Liver (tissue), 9 donors: ENCODE data around the gene STPG1. TPM values are rescaled to one million over a fixed set of nuclear protein-coding genes. Genes with fewer than 3 reads are reported as not detected.

ENCODE experiments used
- DNase-seq: peaks from one replicate; pipeline ENCODE4 v3.0.0-alpha.2; 2017; ENCODE audit warnings: low spot score
- H3K27ac ChIP-seq, 2 donors: one replicate each; pipeline ENCODE4 v1.7.0; 2013; ENCODE audit warnings: inconsistent platforms in 2 of 2, low read length in 2 of 2, control low read depth in 1 of 2, low read depth in 1 of 2, mild to moderate bottlenecking in 1 of 2
- H3K27me3 ChIP-seq, 4 donors: one replicate each; pipeline versions ENCODE4 v1.6.1 to v1.7.0; 2013; ENCODE audit warnings: low read length in 3 of 4, inconsistent platforms in 1 of 4, mild to moderate bottlenecking in 1 of 4, moderate library complexity in 1 of 4; ENCODE audit not compliant: control insufficient read depth in 4 of 4, insufficient read depth in 4 of 4
- H3K36me3 ChIP-seq, 4 donors: one replicate each; pipeline versions ENCODE4 v1.6.1 to v1.7.0; 2013; ENCODE audit warnings: low read length in 3 of 4, mild to moderate bottlenecking in 3 of 4, low read depth in 1 of 4, moderate library complexity in 1 of 4; ENCODE audit not compliant: control insufficient read depth in 4 of 4, insufficient read depth in 3 of 4
- H3K4me1 ChIP-seq, 4 donors: one replicate each; pipeline versions ENCODE4 v1.6.1 to v1.7.0; 2013; ENCODE audit warnings: low read length in 3 of 4, mild to moderate bottlenecking in 3 of 4, moderate library complexity in 1 of 4; ENCODE audit not compliant: control insufficient read depth in 4 of 4, insufficient read depth in 4 of 4
- H3K4me3 ChIP-seq, 3 donors: one replicate each; pipeline versions ENCODE4 v1.6.1 to v1.7.0; 2013; ENCODE audit warnings: low read length in 3 of 3, control low read depth in 1 of 3, low read depth in 1 of 3, mild to moderate bottlenecking in 1 of 3
- H3K9ac ChIP-seq, 2 donors: one replicate each; pipeline ENCODE4 v1.7.0; 2013; ENCODE audit warnings: low read length in 2 of 2, mild to moderate bottlenecking in 2 of 2, moderate library complexity in 2 of 2, control low read depth in 1 of 2, low read depth in 1 of 2
- H3K9me3 ChIP-seq, 4 donors: one replicate each; pipeline versions ENCODE4 v1.6.1 to v1.7.0; 2013; ENCODE audit warnings: low read length in 3 of 4; ENCODE audit not compliant: control insufficient read depth in 4 of 4
- EGR1 ChIP-seq, 2 donors: IDR thresholded peaks; 2 replicates each; pipeline ENCODE4 v1.6.1; 2016 to 2018; ENCODE audit warnings: antibody characterized with exemption in 2 of 2, low read depth in 2 of 2
- FOXA2 ChIP-seq: IDR thresholded peaks from 2 replicates; pipeline ENCODE4 v1.6.1; 2016; ENCODE audit warnings: antibody characterized with exemption
- GABPA ChIP-seq, 2 donors: IDR thresholded peaks in 1 of 2; conservative IDR thresholded peaks in 1 of 2; 2 replicates each; pipeline ENCODE4 v1.6.1; 2016; ENCODE audit warnings: antibody characterized with exemption in 2 of 2, mild to moderate bottlenecking in 1 of 2, moderate library complexity in 1 of 2
- HNF4A ChIP-seq, 2 donors: conservative IDR thresholded peaks; 2 replicates each; pipeline ENCODE4 v1.6.1; 2016; ENCODE audit warnings: antibody characterized with exemption in 2 of 2, mild to moderate bottlenecking in 2 of 2
- HNF4G ChIP-seq: IDR thresholded peaks from 2 replicates; pipeline ENCODE4 v1.6.1; 2016; ENCODE audit warnings: antibody characterized with exemption
- JUND ChIP-seq, 2 donors: IDR thresholded peaks; 2 replicates each; pipeline ENCODE4 v1.6.1; 2016; ENCODE audit warnings: antibody characterized with exemption in 2 of 2
- NR2F2 ChIP-seq: IDR thresholded peaks from 2 replicates; pipeline ENCODE4 v1.6.1; 2016; ENCODE audit warnings: antibody characterized with exemption
- RAD21 ChIP-seq, 2 donors: IDR thresholded peaks; 2 replicates each; pipeline ENCODE4 v1.6.1; 2016; ENCODE audit warnings: antibody characterized with exemption in 2 of 2, mild to moderate bottlenecking in 2 of 2
- RXRA ChIP-seq, 2 donors: IDR thresholded peaks; 2 replicates each; pipeline ENCODE4 v1.6.1; 2017 to 2018; ENCODE audit warnings: antibody characterized with exemption in 2 of 2, mild to moderate bottlenecking in 1 of 2
- SP1 ChIP-seq: IDR thresholded peaks from 2 replicates; pipeline ENCODE4 v1.6.1; 2018; ENCODE audit warnings: antibody characterized with exemption, mild to moderate bottlenecking
- TAF1 ChIP-seq: conservative IDR thresholded peaks from 2 replicates; pipeline ENCODE4 v1.6.1; 2016; ENCODE audit warnings: antibody characterized with exemption, mild to moderate bottlenecking
- YY1 ChIP-seq: IDR thresholded peaks from 2 replicates; pipeline ENCODE4 v1.6.1; 2016; ENCODE audit warnings: antibody characterized with exemption, mild to moderate bottlenecking
- WGBS: extraction: QIAGEN DNeasy Blood & Tissue Kit; methylation state at CpG from one replicate; pipeline ENCODE4 v1.1.7; 2013; 5-methylcytosine and 5-hydroxymethylcytosine counted together
- polyA plus RNA-seq, 2 donors: library from polyadenylated mRNA; stranded (reverse) in 1 of 2; unstranded in 1 of 2; fragments of 200-250 nt in 1 of 2; fragments of >200 nt in 1 of 2; fragmentation: Nextera tagmentation in 1 of 2; extraction: Ambion mirVana in 1 of 2; gene quantifications; one replicate each; pipeline versions ENCODE4 v1.2.1 to v1.2.3, GENCODE V29; 2013 to 2015
- total RNA-seq, 2 donors: library from RNA; depleted of rRNA; stranded (reverse); fragments of >200 nt; gene quantifications; one replicate each; pipeline ENCODE4 v1.2.3, GENCODE V29; 2014
- TF ChIP-seq, protein P1 (sequence below): IDR thresholded peaks from 2 replicates; pipeline ENCODE4 v1.6.1; 2016; ENCODE audit warnings: antibody characterized with exemption
- TF ChIP-seq, protein P2 (sequence below): IDR thresholded peaks from 2 replicates; pipeline ENCODE4 v1.6.1; 2016; ENCODE audit warnings: antibody characterized with exemption, mild to moderate bottlenecking
- TF ChIP-seq, protein P3 (sequence below): IDR thresholded peaks from 2 replicates; pipeline ENCODE4 v1.6.1; 2016; ENCODE audit warnings: antibody characterized with exemption
- TF ChIP-seq, protein P4 (sequence below): IDR thresholded peaks from 2 replicates; pipeline ENCODE4 v1.6.1; 2016; ENCODE audit warnings: antibody characterized with exemption
- TF ChIP-seq, protein P5 (sequence below): fragments of 150-350 bp; IDR thresholded peaks from 2 replicates; pipeline ENCODE4 v1.5.1; 2017; ENCODE audit warnings: improper control_type of control experiment, low read depth, low read length; ENCODE audit not compliant: missing input control
- donor health status: healthy.
- donor health status: healthy.
- donor health status: healthy.
- donor health status: healthy.
- donor health status: healthy.

STPG1 gene
- total and polyA plus RNA-seq, 4 donors: 0.92 to 2.9 (median 1.0) TPM

DNA sequence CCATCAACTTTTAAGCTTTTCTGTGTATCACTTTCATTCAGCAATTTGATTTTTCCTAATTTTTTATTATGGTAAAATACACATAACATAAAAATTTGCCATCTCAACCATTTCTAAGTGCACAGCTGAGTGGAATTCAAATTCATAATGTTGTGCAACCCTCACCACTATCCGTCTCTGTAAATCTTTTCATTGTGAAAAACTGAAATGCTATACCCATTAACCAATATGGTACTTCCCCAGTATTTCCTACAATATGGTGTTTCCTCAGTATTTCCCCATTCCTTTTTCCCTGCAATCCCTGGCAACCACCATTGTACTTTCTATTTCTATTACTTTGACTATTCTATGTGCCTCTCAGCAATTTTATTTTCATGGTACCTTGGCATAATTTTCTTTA, 6.8 kb downstream of the STPG1 start:
- Histone ChIP-seq H3K4me1 (no peaks in the 10 kb centered on the region), H3K9me3 (no peaks in the 10 kb centered on the region), H3K36me3 (no peaks in the 10 kb centered on the region), H3K9ac (no peak overlapping the region), H3K27me3 (no peaks in the 10 kb centered on the region), H3K4me3 (no peak overlapping the region), H3K27ac (no peak overlapping the region)
- DNase-seq: no peak
- no peak for TF ChIP-seq HNF4G
- TF ChIP-seq TAF1: no peak
- no peak for TF ChIP-seq EGR1 (IDR thresholded peaks at IDR 0.05; ENCODE audit: low read depth in 2 of 2)
- TF ChIP-seq, protein P1, sequence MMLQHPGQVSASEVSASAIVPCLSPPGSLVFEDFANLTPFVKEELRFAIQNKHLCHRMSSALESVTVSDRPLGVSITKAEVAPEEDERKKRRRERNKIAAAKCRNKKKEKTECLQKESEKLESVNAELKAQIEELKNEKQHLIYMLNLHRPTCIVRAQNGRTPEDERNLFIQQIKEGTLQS: no peak
- TF ChIP-seq, protein P2, sequence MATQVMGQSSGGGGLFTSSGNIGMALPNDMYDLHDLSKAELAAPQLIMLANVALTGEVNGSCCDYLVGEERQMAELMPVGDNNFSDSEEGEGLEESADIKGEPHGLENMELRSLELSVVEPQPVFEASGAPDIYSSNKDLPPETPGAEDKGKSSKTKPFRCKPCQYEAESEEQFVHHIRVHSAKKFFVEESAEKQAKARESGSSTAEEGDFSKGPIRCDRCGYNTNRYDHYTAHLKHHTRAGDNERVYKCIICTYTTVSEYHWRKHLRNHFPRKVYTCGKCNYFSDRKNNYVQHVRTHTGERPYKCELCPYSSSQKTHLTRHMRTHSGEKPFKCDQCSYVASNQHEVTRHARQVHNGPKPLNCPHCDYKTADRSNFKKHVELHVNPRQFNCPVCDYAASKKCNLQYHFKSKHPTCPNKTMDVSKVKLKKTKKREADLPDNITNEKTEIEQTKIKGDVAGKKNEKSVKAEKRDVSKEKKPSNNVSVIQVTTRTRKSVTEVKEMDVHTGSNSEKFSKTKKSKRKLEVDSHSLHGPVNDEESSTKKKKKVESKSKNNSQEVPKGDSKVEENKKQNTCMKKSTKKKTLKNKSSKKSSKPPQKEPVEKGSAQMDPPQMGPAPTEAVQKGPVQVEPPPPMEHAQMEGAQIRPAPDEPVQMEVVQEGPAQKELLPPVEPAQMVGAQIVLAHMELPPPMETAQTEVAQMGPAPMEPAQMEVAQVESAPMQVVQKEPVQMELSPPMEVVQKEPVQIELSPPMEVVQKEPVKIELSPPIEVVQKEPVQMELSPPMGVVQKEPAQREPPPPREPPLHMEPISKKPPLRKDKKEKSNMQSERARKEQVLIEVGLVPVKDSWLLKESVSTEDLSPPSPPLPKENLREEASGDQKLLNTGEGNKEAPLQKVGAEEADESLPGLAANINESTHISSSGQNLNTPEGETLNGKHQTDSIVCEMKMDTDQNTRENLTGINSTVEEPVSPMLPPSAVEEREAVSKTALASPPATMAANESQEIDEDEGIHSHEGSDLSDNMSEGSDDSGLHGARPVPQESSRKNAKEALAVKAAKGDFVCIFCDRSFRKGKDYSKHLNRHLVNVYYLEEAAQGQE: no peak
- TF ChIP-seq RAD21 (IDR thresholded peaks at IDR 0.05): no peak
- no peak for TF ChIP-seq NR2F2
- TF ChIP-seq YY1: no peak
- no peak for TF ChIP-seq JUND (IDR thresholded peaks at IDR 0.05)
- TF ChIP-seq GABPA (IDR thresholded peaks at IDR 0.05 in 1 of 2, conservative IDR thresholded peaks at IDR 0.05 in 1 of 2): no peak
- TF ChIP-seq, protein P3, sequence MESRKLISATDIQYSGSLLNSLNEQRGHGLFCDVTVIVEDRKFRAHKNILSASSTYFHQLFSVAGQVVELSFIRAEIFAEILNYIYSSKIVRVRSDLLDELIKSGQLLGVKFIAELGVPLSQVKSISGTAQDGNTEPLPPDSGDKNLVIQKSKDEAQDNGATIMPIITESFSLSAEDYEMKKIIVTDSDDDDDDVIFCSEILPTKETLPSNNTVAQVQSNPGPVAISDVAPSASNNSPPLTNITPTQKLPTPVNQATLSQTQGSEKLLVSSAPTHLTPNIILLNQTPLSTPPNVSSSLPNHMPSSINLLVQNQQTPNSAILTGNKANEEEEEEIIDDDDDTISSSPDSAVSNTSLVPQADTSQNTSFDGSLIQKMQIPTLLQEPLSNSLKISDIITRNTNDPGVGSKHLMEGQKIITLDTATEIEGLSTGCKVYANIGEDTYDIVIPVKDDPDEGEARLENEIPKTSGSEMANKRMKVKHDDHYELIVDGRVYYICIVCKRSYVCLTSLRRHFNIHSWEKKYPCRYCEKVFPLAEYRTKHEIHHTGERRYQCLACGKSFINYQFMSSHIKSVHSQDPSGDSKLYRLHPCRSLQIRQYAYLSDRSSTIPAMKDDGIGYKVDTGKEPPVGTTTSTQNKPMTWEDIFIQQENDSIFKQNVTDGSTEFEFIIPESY: no peak
- TF ChIP-seq, protein P4, sequence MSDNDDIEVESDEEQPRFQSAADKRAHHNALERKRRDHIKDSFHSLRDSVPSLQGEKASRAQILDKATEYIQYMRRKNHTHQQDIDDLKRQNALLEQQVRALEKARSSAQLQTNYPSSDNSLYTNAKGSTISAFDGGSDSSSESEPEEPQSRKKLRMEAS: no peak
- TF ChIP-seq, protein P5, sequence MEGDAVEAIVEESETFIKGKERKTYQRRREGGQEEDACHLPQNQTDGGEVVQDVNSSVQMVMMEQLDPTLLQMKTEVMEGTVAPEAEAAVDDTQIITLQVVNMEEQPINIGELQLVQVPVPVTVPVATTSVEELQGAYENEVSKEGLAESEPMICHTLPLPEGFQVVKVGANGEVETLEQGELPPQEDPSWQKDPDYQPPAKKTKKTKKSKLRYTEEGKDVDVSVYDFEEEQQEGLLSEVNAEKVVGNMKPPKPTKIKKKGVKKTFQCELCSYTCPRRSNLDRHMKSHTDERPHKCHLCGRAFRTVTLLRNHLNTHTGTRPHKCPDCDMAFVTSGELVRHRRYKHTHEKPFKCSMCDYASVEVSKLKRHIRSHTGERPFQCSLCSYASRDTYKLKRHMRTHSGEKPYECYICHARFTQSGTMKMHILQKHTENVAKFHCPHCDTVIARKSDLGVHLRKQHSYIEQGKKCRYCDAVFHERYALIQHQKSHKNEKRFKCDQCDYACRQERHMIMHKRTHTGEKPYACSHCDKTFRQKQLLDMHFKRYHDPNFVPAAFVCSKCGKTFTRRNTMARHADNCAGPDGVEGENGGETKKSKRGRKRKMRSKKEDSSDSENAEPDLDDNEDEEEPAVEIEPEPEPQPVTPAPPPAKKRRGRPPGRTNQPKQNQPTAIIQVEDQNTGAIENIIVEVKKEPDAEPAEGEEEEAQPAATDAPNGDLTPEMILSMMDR: no peak
- WGBS: 89% methylated on average over 1 of the region's 1 CpG

DNA sequence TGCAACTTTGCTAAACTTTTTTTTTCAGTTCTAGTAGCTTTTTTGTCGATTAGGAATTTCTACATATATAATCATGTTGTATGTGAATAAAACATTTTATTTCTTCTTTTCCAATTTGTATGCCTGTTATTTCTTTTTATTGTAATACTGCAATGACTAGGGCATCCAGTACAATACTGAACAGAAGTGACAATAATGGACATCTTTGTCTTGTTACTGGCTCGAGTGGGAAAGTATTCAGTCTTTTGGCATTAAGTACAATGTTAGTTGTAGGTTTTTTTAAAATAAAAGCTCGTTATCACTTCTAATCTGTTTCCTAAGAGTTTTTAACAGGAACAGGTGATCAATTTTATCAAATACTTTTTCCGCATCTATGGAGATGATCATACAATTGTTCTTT, 9.8 kb downstream of the STPG1 start:
- no peak for DNase-seq
- no peak for TF ChIP-seq GABPA (IDR thresholded peaks at IDR 0.05 in 1 of 2, conservative IDR thresholded peaks at IDR 0.05 in 1 of 2)
- no peak for TF ChIP-seq EGR1 (IDR thresholded peaks at IDR 0.05; ENCODE audit: low read depth in 2 of 2)
- TF ChIP-seq YY1: no peak
- TF ChIP-seq FOXA2: no peak
- no peak for TF ChIP-seq JUND (IDR thresholded peaks at IDR 0.05)
- TF ChIP-seq, protein P5: no peak
- TF ChIP-seq RXRA (IDR thresholded peaks at IDR 0.05): no peak
- TF ChIP-seq HNF4G: no peak
- TF ChIP-seq TAF1: no peak
- TF ChIP-seq, protein P4: no peak
- TF ChIP-seq, protein P1: no peak
- no peak for TF ChIP-seq RAD21 (IDR thresholded peaks at IDR 0.05)
- TF ChIP-seq, protein P3: no peak
- TF ChIP-seq HNF4A (conservative IDR thresholded peaks at IDR 0.05): no peak
- no peak for TF ChIP-seq NR2F2
- no peak for TF ChIP-seq SP1
- Histone ChIP-seq H3K36me3 (peaks cover 0 to 1% (median 0%) of the 10 kb centered on the region in 4 donors), H3K4me1 (no peaks in the 10 kb centered on the region), H3K27me3 (no peaks in the 10 kb centered on the region), H3K9me3 (no peaks in the 10 kb centered on the region), H3K4me3 (no peak overlapping the region), H3K27ac (no peak overlapping the region), H3K9ac (no peak overlapping the region)
- WGBS: 94% methylated on average over 4 of the region's 4 CpGs
